Measurements from ENCODE around the gene CSK. TPM values are rescaled to one million over a fixed set of nuclear protein-coding genes. Genes with fewer than 3 reads are reported as not detected.

The CSK gene
- total RNA-seq, 3 donors from 2014 or later (not counting 1 experiment from before 2014, with no cell fraction given), result 282 to 334 (median 287) TPM

DNA sequence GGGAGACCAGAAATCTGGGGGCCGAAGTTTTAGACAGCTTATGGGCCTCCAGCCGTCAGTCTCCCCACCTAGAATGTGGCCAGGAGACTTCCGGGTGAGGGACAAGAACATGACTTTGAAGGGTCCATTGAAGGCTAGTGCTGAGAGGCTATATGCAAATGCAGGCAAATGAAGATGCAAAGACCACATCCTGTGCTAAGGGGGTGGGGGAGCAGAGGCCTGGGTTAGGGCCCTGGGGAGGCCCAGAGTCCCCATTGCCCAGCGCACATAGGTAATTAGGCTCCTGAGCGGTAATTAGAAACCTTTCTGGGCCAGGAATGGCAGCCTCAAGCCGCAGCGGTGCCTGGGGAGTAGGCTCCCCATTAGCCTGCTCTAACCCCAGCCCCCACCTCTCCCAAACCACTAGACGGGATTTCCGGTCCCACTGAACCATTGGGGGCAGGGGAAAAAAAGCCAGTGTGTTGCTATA is 6.8 kb downstream of the CSK start:
- intact Hi-C loops (cut with micrococcal nuclease), result loop anchor here (2.0 to 10.0 kb wide), 5 partner anchors 54 to 666 kb away; partner anchors contain the start of genes ARID3B, C15orf39, COX5A and SIN3A
- Mint-ChIP-seq H3K27ac (peak overlapping the region; percentile 95 to 100), H3K9me3 (no peaks in the 10 kb centered on the region), H3K27me3 (ENCODE audit: low read depth in 2 of 2) (no peaks in the 10 kb centered on the region), H3K36me3 (no peaks in the 10 kb centered on the region), H3K4me3 (peak overlapping the region; percentile 97), H3K4me1 (peaks cover 88 to 99% of the 10 kb centered on the region in 2 donors)
- DNase-seq (peak; percentile 67 to 79), ATAC-seq (peak; percentile 34 to 59 (median 49))
- Histone ChIP-seq H3K4me1 (ENCODE audit: control insufficient read depth, insufficient read depth, low read length) (peaks cover 95% of the 10 kb centered on the region), H3K9me3 (ENCODE audit: control insufficient read depth, insufficient read depth, low read length) (no peaks in the 10 kb centered on the region), H3K27me3 (ENCODE audit: control insufficient read depth, insufficient read depth, low read length) (no peaks in the 10 kb centered on the region), H3K36me3 (ENCODE audit: control insufficient read depth, insufficient read depth, low read length) (peaks cover 13% of the 10 kb centered on the region), H3K27ac (ENCODE audit: low read length) (peak overlapping the region; percentile 94), H3K4me3 (ENCODE audit: low read length) (peak overlapping the region; percentile 43)
- TF ChIP-seq, protein P1, sequence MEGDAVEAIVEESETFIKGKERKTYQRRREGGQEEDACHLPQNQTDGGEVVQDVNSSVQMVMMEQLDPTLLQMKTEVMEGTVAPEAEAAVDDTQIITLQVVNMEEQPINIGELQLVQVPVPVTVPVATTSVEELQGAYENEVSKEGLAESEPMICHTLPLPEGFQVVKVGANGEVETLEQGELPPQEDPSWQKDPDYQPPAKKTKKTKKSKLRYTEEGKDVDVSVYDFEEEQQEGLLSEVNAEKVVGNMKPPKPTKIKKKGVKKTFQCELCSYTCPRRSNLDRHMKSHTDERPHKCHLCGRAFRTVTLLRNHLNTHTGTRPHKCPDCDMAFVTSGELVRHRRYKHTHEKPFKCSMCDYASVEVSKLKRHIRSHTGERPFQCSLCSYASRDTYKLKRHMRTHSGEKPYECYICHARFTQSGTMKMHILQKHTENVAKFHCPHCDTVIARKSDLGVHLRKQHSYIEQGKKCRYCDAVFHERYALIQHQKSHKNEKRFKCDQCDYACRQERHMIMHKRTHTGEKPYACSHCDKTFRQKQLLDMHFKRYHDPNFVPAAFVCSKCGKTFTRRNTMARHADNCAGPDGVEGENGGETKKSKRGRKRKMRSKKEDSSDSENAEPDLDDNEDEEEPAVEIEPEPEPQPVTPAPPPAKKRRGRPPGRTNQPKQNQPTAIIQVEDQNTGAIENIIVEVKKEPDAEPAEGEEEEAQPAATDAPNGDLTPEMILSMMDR (IDR thresholded peaks at IDR 0.05), result no peak
- WGBS (ENCODE audit: insufficient coverage), result 0% methylated on average over 7 of the region's 9 CpGs

DNA sequence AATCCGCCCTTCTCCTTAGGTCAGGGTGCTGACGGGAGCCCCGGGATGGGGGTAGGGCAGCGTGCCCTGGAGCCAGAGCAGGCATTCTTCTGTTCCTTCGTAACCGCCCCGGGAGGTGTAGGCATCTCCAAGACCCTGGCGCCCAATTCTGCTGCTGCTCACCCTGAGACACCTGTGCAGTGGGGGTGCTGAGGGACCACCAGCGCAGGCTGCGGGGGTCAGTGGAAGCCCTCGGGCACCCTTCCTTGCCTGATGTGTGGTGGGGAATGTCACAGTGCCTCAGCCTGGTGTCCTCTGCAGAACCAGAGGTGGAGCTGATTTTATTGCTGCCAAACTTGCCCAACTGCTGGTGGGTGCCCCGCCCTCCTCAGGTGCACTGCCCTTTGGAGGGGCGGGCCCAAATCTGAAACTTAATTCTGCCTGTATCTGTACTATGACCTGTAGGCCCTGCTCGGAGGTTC is 7.3 kb downstream of the CSK start:
- Mint-ChIP-seq H3K27ac (peak overlapping the region; percentile 95 to 100), H3K9me3 (no peaks in the 10 kb centered on the region), H3K27me3 (ENCODE audit: low read depth in 2 of 2) (no peaks in the 10 kb centered on the region), H3K36me3 (no peaks in the 10 kb centered on the region), H3K4me1 (peaks cover 84 to 97% of the 10 kb centered on the region in 2 donors), H3K4me3 (peak overlapping the region; percentile 97)
- peaks cover 13% of the 10 kb centered on the region for H3K36me3 ChIP-seq (ENCODE audit: control insufficient read depth, insufficient read depth, low read length)
- no peaks in the 10 kb centered on the region for H3K27me3 ChIP-seq (ENCODE audit: control insufficient read depth, insufficient read depth, low read length)
- peak overlapping the region; percentile 43 for H3K4me3 ChIP-seq (ENCODE audit: low read length)
- no peaks in the 10 kb centered on the region for H3K9me3 ChIP-seq (ENCODE audit: control insufficient read depth, insufficient read depth, low read length)
- H3K27ac ChIP-seq (ENCODE audit: low read length), result peak overlapping the region; percentile 94
- 2% methylated on average over 14 of the region's 14 CpGs for WGBS (ENCODE audit: insufficient coverage)
- peaks cover 95% of the 10 kb centered on the region for H3K4me1 ChIP-seq (ENCODE audit: control insufficient read depth, insufficient read depth, low read length)
- no peak for ATAC-seq
- peak in 1 of 2 donors; percentile 64 for DNase-seq
- intact Hi-C loops (cut with micrococcal nuclease), result loop anchor here (2.0 to 10.0 kb wide), 5 partner anchors 53 to 666 kb away; partner anchors contain the start of genes ARID3B, C15orf39, COX5A and SIN3A
- TF ChIP-seq, protein P1 (IDR thresholded peaks at IDR 0.05), result no peak

DNA sequence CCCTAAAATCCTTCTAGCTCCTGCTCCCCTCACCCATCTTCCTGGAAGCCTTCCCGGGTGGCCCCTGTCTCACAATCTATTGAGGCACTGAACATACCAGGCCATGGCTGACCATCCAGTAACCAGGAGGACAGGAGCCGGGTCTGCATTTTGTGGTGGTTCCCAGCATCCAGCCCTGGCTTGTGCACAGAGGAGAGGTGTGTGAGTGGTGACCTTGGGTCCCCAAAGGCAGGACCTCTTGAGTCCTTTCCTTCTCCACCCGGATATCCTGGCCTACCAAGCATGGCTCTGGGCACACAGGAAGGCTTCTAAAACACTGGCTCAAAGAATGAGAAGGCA is 7.8 kb downstream of the CSK start:
- H3K9me3 Mint-ChIP-seq, result no peaks in the 10 kb centered on the region
- H3K27me3 Mint-ChIP-seq (ENCODE audit: low read depth in 2 of 2), result no peaks in the 10 kb centered on the region
- no peaks in the 10 kb centered on the region for H3K36me3 Mint-ChIP-seq
- Histone ChIP-seq H3K4me1 (ENCODE audit: control insufficient read depth, insufficient read depth, low read length) (peaks cover 95% of the 10 kb centered on the region), H3K36me3 (ENCODE audit: control insufficient read depth, insufficient read depth, low read length) (peaks cover 16% of the 10 kb centered on the region), H3K27ac (ENCODE audit: low read length) (peak overlapping the region; percentile 94), H3K4me3 (ENCODE audit: low read length) (peak overlapping the region; percentile 43), H3K9me3 (ENCODE audit: control insufficient read depth, insufficient read depth, low read length) (no peaks in the 10 kb centered on the region), H3K27me3 (ENCODE audit: control insufficient read depth, insufficient read depth, low read length) (no peaks in the 10 kb centered on the region)
- ATAC-seq (no peak), DNase-seq (no peak)
- TF ChIP-seq, protein P1 (IDR thresholded peaks at IDR 0.05), result no peak
- 4% methylated on average over 3 of the region's 3 CpGs for WGBS (ENCODE audit: insufficient coverage)
- peaks cover 82 to 95% of the 10 kb centered on the region in 2 donors for H3K4me1 Mint-ChIP-seq
- intact Hi-C loops (cut with micrococcal nuclease), result loop anchor here (2.0 to 10.0 kb wide), 6 partner anchors 13 to 665 kb away; partner anchors contain the start of genes ARID3B, C15orf39, COX5A and SIN3A
- H3K4me3 Mint-ChIP-seq, result peak overlapping the region; percentile 97
- peak overlapping the region; percentile 95 to 100 for H3K27ac Mint-ChIP-seq

Measured in natural killer cell (primary cell).